AG08395 (cell line): Measurements from ENCODE around the gene ZFYVE19.

Experiments
- DNase-seq: peaks from one replicate; pipeline ENCODE4 v3.0.0; 2012; ENCODE audit warnings: mixed read lengths, low spot score

Gene ZFYVE19

GRCh38 chr15:40815042-40815698 lies 8.3 kb downstream of the ZFYVE19 start:
- DNase-seq: no peak

- DNase-seq: no peak
Measured at GRCh38 chr15:40819048-40819447, 12.2 kb downstream of the ZFYVE19 start.

GRCh38 chr15:40821195-40821594 lies 14.3 kb downstream of the ZFYVE19 start:
- DNase-seq: no peak

GRCh38 chr15:40823572-40824343 lies 16.9 kb downstream of the ZFYVE19 start:
- no peak for DNase-seq

GRCh38 chr15:40825661-40826422 lies 19.0 kb downstream of the ZFYVE19 start:
- no peak for DNase-seq

- DNase-seq: no peak
Measured at GRCh38 chr15:40826423-40827075, 19.7 kb downstream of the ZFYVE19 start.

- no peak for DNase-seq
Measured at GRCh38 chr15:40828447-40829036, 21.7 kb downstream of the ZFYVE19 start, which contains the start of gene PPP1R14D. Gene PPP1R14D (minus strand): TSS chr15:40828708. CDS start chr15:40828641, 67 bp downstream.

GRCh38 chr15:40829115-40829514 lies 22.2 kb downstream of the ZFYVE19 start:
- no peak for DNase-seq

GRCh38 chr15:40830884-40831283 lies 24.0 kb downstream of the ZFYVE19 start:
- no peak for DNase-seq

- DNase-seq: no peak
Measured at GRCh38 chr15:40831861-40832260, 25.0 kb downstream of the ZFYVE19 start.

- no peak for DNase-seq
Measured at GRCh38 chr15:40832903-40833302, 26.0 kb downstream of the ZFYVE19 start.

GRCh38 chr15:40836020-40836419 lies 29.1 kb downstream of the ZFYVE19 start:
- DNase-seq: no peak

GRCh38 chr15:40838756-40839155 lies 31.9 kb downstream of the ZFYVE19 start:
- DNase-seq: no peak

GRCh38 chr15:40841741-40842140 lies 34.9 kb downstream of the ZFYVE19 start:
- DNase-seq: no peak

GRCh38 chr15:40843261-40843884 lies 36.5 kb downstream of the ZFYVE19 start:
- no peak for DNase-seq

GRCh38 chr15:40843885-40844695 lies 37.2 kb downstream of the ZFYVE19 start, which contains the start of gene SPINT1:
Gene SPINT1 (plus strand): TSS chr15:40844048. CDS start chr15:40844555, 507 bp downstream.
- DNase-seq: no peak

GRCh38 chr15:40844696-40845030 lies 37.8 kb downstream of the ZFYVE19 start:
- peak; percentile 28 for DNase-seq

- no peak for DNase-seq
Measured at GRCh38 chr15:40845036-40845435, 38.1 kb downstream of the ZFYVE19 start.

- no peak for DNase-seq
Measured at GRCh38 chr15:40845511-40846284, 38.8 kb downstream of the ZFYVE19 start.

GRCh38 chr15:40846841-40847222 lies 39.9 kb downstream of the ZFYVE19 start:
- DNase-seq: no peak
